Frontal cortex (tissue), 4 donors: ENCODE measurements around the gene AHCY. TPM values are rescaled to one million over a fixed set of nuclear protein-coding genes. Genes with fewer than 3 reads are reported as not detected.
A peak's percentile ranks its signal among the peaks of the same experiment; 100 is the strongest.
"Not testable (repeated sequence)": the region's sequence is repeated elsewhere in the genome, so short reads cannot be mapped to it uniquely, and the experiment has no call there.

ENCODE experiments used
- DNase-seq, 2 donors: peaks; one replicate each; pipeline ENCODE4 v3.0.0; 2012; ENCODE audit warnings: low spot score in 2 of 2
- FAIRE-seq: peaks from 2 replicates; lab custom pipeline; 2012; peaks lifted over from hg19 to GRCh38; lab: Jason Lieb, UNC
- total RNA-seq: library from RNA; depleted of rRNA; stranded (reverse); fragments of >200 nt; gene quantifications from one replicate; pipeline ENCODE4 v1.2.3, GENCODE V29; 2014
- donor health status: control.
- donor health status: control.
- donor health status: control.

AHCY gene
- 50.5 TPM for total RNA-seq

DNA sequence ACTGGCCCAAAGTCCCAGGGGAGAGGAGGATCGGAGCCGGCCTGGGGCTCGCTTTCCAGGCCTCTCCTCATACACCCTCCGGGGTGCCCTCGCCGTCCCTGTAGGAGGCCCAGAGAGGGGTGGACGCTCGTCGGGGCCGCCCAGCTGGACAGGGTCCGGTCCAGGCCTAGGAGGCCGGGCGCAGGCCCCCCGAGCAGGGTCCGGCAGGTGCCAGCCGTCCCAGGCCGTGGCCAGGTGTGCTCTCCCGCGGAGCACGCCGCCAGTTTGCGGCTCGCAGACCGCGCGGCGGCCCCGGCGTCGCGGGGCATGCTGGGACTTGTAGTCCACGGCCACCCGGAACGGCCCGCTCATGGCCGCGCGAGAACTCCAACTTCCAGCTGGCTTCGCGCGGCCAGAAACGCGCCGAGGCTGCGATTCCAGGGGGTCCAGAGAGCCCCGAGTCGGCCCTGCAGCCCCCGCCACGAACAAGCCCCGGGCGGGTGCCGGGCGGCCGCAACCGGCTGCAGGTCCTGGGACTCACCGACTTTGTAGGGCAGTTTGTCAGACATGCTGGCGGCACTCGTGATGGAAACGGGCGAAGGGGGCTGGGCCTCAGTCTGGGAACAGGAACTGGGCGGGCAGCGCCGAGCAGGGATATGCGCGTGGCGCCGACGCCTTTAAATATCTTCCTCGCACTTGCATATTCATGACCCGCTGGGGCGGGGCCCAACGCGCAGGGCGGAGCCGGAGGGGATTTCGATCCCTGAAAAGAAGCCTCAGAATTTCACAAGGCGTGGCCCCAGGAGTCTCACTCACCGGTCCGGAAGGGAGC, at the start of gene AHCY:
AHCY (minus strand) TSS at position 633 of the 811 bp plus-strand sequence; CDS start at position 548, 85 bp downstream.
- no peak for FAIRE-seq
- DNase-seq = peak; percentile 95 to 96

- DNase-seq = no peak
Measured at GRCh38 chr20:34350095-34350494, 46.9 kb upstream of the AHCY start.

GRCh38 chr20:34347571-34347970, 44.4 kb upstream of the AHCY start:
- DNase-seq (no peak), FAIRE-seq (no peak)

More at GRCh38 chr20:34350095-34350494, 46.9 kb upstream of the AHCY start:
- no peak for FAIRE-seq

DNA sequence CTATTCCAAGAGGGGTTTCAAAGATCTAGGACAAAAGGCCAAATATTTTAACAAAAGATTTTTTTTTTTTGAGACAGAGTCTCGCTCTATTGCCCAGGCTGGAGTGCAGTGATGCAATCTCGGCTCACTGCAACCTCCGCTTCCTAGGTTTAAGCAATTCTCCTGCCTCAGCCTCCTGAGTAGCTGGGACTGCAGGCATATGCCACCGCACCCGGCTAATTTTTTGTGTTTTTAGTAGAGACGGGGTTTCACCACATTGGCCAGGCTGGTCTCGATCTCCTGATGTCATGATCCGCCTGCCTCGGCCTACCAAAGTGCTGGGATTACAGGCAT, 43.3 kb upstream of the AHCY start:
- DNase-seq, FAIRE-seq: not testable (repeated sequence)

- not testable (repeated sequence) for FAIRE-seq, DNase-seq
Measured at GRCh38 chr20:34345839-34346532, 42.8 kb upstream of the AHCY start.

GRCh38 chr20:34345402-34345736, 42.2 kb upstream of the AHCY start:
- DNase-seq (no peak), FAIRE-seq (no peak)

DNA sequence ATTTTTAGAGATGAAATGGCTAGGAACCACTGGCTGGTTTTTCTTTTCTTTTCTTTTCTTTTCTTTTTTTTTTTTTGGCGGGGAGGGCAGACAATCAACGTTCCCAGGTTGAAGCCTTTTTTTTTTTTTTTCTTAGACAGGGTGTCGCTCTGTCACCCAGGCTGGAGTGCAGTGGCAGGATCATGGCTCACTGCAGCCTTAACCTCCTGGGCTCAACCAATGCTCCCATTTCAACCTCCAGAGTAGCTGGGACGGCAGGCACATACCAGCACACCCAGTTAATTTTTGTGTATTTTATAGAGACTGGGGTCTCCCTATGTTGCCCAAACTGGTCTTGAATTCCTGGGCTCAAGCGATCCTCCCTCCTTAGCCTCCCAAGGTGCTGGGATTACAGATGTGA, 41.1 kb upstream of the AHCY start:
- FAIRE-seq = no peak
- no peak for DNase-seq

GRCh38 chr20:34343458-34344211, 40.5 kb upstream of the AHCY start:
- DNase-seq = no peak

GRCh38 chr20:34341199-34341598, 38.0 kb upstream of the AHCY start:
- DNase-seq, FAIRE-seq: not testable (repeated sequence)

More at GRCh38 chr20:34343458-34344211, 40.5 kb upstream of the AHCY start:
- FAIRE-seq = no peak

GRCh38 chr20:34340726-34341125, 37.6 kb upstream of the AHCY start:
- not testable (repeated sequence) for DNase-seq, FAIRE-seq

GRCh38 chr20:34337982-34338726, 35.0 kb upstream of the AHCY start:
- FAIRE-seq (no peak), DNase-seq (no peak)

GRCh38 chr20:34337544-34337943, 34.4 kb upstream of the AHCY start:
- no peak for FAIRE-seq
- DNase-seq = no peak

GRCh38 chr20:34334654-34335407, 31.7 kb upstream of the AHCY start:
- peak; percentile 48 to 67 for DNase-seq
- peak; percentile 68 for FAIRE-seq

GRCh38 chr20:34333786-34334185, 30.6 kb upstream of the AHCY start:
- DNase-seq = no peak
- no peak for FAIRE-seq

GRCh38 chr20:34332262-34332920, 29.2 kb upstream of the AHCY start:
- FAIRE-seq (no peak), DNase-seq (no peak)

GRCh38 chr20:34331838-34332237, 28.7 kb upstream of the AHCY start:
- FAIRE-seq = no peak
- no peak for DNase-seq

DNA sequence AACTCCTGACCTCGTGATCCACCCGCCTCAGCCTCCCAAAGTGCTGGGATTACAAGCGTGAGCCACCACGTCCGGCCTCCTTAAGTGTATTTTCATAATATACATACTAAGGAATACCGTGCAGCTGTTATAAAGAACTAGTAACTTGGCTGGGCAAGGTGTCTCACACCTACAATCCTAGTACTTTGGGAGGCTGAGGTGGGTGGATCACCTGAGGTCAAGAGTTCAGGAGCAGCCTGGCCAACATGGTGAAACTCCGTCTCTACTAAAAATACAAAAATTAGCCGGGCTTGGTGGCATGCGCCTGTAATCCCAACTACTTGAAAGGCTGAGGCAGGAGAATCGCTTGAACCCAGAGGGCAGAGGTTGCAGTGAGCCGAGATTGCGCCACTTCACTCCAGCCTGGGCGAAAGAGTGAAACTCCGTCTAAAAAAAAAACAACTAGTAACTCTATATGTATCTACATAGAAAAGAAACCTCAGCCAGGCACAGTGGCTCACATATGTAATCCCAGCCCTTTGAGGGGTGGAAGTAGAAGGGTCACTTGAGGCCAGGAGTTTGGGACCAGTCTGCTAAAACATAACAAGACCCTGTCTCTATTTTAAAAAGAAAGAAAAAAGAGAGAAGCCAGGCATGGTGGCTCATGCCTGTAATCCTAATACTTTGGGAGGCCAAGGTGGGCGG, 27.8 kb upstream of the AHCY start:
- not testable (repeated sequence) for FAIRE-seq, DNase-seq
